OCI-LY3 (cell line): ENCODE results near the gene SDK2.

Experiments
- H2AFZ ChIP-seq: fragments of 200-600, 300-600 bp; shearing (Covaris generic); 2 replicates; pipeline ENCODE4 v1.6.0; 2014; ENCODE audit warnings: antibody characterized with exemption, low read depth, low read length
- H3K27ac ChIP-seq: fragments of 200-600, 300-600 bp; sonication (generic); 2 replicates; pipeline ENCODE4 v1.5.1; 2014; ENCODE audit warnings: mild to moderate bottlenecking, low read length, moderate library complexity, mixed read lengths
- H3K27me3 ChIP-seq: fragments of 200-600, 300-600 bp; sonication (generic); 2 replicates; pipeline ENCODE4 v1.6.1; 2014; ENCODE audit warnings: low read depth, low read length, mixed read lengths
- H3K36me3 ChIP-seq: fragments of 200-600, 300-600 bp; sonication (generic); replicated peaks from 2 replicates; pipeline ENCODE3; 2014; ENCODE audit warnings: low read depth, low read length, mixed read lengths
- H3K4me1 ChIP-seq: fragments of 300-600, 200-600 bp; sonication (generic); 2 replicates; pipeline ENCODE4 v1.6.1; 2014; ENCODE audit warnings: low read length, mixed read lengths
- H3K4me2 ChIP-seq: fragments of 200-600, 300-600 bp; sonication (generic); 2 replicates; pipeline ENCODE4 v1.6.1; 2014; ENCODE audit warnings: low read length, mixed read lengths
- H3K4me3 ChIP-seq: fragments of 300-600, 200-600 bp; sonication (generic); 2 replicates; pipeline ENCODE4 v1.5.1; 2014; ENCODE audit warnings: antibody characterized with exemption, mild to moderate bottlenecking, low read length, moderate library complexity
- H3K79me2 ChIP-seq: fragments of 300-600, 200-600 bp; shearing (Covaris generic); 2 replicates; pipeline ENCODE4 v1.6.1; 2014; ENCODE audit warnings: mild to moderate bottlenecking, low read length, mixed read lengths
- H3K9ac ChIP-seq: fragments of 300-600, 200-600 bp; shearing (Covaris generic); 2 replicates; pipeline ENCODE4 v1.6.0; 2014; ENCODE audit warnings: mild to moderate bottlenecking, low read length, moderate library complexity
- H3K9me3 ChIP-seq: fragments of 200-600, 300-600 bp; shearing (Covaris generic); 2 replicates; pipeline ENCODE4 v1.6.1; 2014; ENCODE audit warnings: low read length, mixed read lengths; ENCODE audit not compliant: insufficient read depth
- H4K20me1 ChIP-seq: fragments of 200-600, 300-600 bp; sonication (generic); 2 replicates; pipeline ENCODE4 v1.6.1; 2016; ENCODE audit warnings: low read length, mixed read lengths; ENCODE audit not compliant: insufficient read depth
- CTCF ChIP-seq: fragments of 200-600, 300-600 bp; sonication (generic); IDR thresholded peaks from 2 replicates; pipeline ENCODE4 v1.5.1; 2014; ENCODE audit warnings: antibody characterized with exemption, low read length, low read depth
- EZH2phosphoT487 ChIP-seq: fragments of 200-600 bp; shearing (Covaris generic); IDR thresholded peaks from 2 replicates; pipeline ENCODE4 v1.6.1; 2018; ENCODE audit warnings: antibody characterized with exemption, mixed run types, low read depth

SDK2 gene

GRCh38 chr17:73513426-73513825, 130.8 kb downstream of the SDK2 start:
- no peaks in the 10 kb centered on the region for H3K4me1 ChIP-seq
- no peaks in the 10 kb centered on the region for H3K79me2 ChIP-seq
- H3K4me3 ChIP-seq, result no peak overlapping the region
- peaks cover 26% of the 10 kb centered on the region for H3K27me3 ChIP-seq
- H4K20me1 ChIP-seq, result no peaks in the 10 kb centered on the region
- no peak overlapping the region for H3K4me2 ChIP-seq
- H3K27ac ChIP-seq, result no peak overlapping the region
- no peaks in the 10 kb centered on the region for H3K9me3 ChIP-seq
- no peaks in the 10 kb centered on the region for H3K36me3 ChIP-seq
- no peak overlapping the region for H3K9ac ChIP-seq
- no peak overlapping the region for H2AFZ ChIP-seq
- TF ChIP-seq CTCF (no peak), EZH2phosphoT487 (no peak)

DNA sequence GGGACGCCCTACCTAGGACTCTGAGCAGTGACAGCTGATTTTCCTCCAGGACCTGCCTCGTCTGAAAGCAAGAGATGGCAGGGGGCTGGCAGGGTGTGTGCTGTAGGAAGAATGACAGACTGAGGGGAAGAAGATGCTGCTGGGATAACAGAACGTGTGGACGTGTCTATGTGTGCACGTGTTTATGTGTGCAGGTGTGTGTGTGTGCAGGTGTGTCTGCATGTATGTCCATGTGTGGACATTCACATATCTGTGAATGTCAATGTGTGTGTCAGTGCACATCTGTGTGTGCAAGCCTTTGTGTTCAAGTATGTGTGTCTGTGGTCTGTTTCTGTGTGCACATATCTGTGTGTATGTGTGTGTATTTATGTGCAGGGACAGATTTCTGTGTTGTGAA, 132.5 kb downstream of the SDK2 start:
- no peaks in the 10 kb centered on the region for H3K9me3 ChIP-seq
- H3K27ac ChIP-seq, result no peak overlapping the region
- no peaks in the 10 kb centered on the region for H3K79me2 ChIP-seq
- H3K9ac ChIP-seq, result no peak overlapping the region
- H3K4me1 ChIP-seq, result no peaks in the 10 kb centered on the region
- H3K36me3 ChIP-seq, result no peaks in the 10 kb centered on the region
- H2AFZ ChIP-seq, result no peak overlapping the region
- H3K4me3 ChIP-seq, result no peak overlapping the region
- no peak for TF ChIP-seq EZH2phosphoT487
- TF ChIP-seq CTCF, result no peak
- no peaks in the 10 kb centered on the region for H4K20me1 ChIP-seq
- no peak overlapping the region for H3K4me2 ChIP-seq
- H3K27me3 ChIP-seq, result peaks cover 26% of the 10 kb centered on the region

- Histone ChIP-seq H3K9ac (no peak overlapping the region), H3K9me3 (no peaks in the 10 kb centered on the region), H2AFZ (no peak overlapping the region), H3K36me3 (no peaks in the 10 kb centered on the region), H4K20me1 (no peaks in the 10 kb centered on the region), H3K4me3 (no peak overlapping the region), H3K27me3 (peaks cover 26% of the 10 kb centered on the region), H3K79me2 (no peaks in the 10 kb centered on the region), H3K4me2 (no peak overlapping the region), H3K4me1 (no peaks in the 10 kb centered on the region), H3K27ac (no peak overlapping the region)
- TF ChIP-seq CTCF (no peak), EZH2phosphoT487 (no peak)
Measured at GRCh38 chr17:73510981-73511718, 133.1 kb downstream of the SDK2 start.

DNA sequence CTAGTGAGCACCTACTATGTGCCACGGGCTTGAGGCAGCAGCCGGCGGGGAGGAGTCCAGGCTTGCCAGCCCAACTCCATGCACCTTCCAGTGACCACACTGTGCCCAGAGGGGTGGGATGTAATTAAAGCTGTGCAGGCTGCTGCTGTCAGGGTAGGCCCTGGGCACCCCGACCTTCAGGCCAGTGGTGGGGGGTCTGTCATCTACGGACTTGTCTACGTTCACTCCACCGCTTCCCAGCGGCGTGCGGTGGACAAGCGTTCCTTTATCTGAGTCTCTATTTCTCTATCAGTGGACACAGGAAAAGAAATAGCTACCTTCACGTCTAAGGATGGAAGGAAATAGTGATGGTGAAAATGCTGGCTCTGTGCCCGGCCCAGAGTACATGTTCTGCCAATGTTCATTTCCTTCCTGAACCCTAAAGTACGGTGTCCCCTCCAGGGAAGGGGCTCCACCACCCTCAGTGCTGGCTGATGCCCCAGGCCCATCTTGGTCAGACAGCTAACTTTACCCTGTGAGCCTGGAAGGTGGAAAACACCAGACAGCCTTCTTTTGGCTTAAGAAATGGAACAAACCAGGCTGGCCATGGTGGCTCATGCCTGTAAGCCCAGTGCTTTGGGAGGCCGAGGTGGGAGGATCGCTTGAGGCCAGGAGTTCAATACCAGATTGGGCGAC, 135.2 kb downstream of the SDK2 start:
- Histone ChIP-seq H3K4me3 (no peak overlapping the region), H3K4me1 (no peaks in the 10 kb centered on the region), H3K36me3 (no peaks in the 10 kb centered on the region), H3K27me3 (peaks cover 19% of the 10 kb centered on the region), H3K4me2 (no peak overlapping the region), H3K27ac (no peak overlapping the region), H3K9me3 (no peaks in the 10 kb centered on the region), H3K9ac (no peak overlapping the region), H2AFZ (no peak overlapping the region), H3K79me2 (no peaks in the 10 kb centered on the region), H4K20me1 (no peaks in the 10 kb centered on the region)
- TF ChIP-seq CTCF (no peak), EZH2phosphoT487 (no peak)
